Measurements from ENCODE around the gene CPNE4.
A peak's percentile ranks its signal among the peaks of the same experiment; 100 is the strongest.
"Not testable (repeated sequence)": the region's sequence is repeated elsewhere in the genome, so short reads cannot be mapped to it uniquely, and the experiment has no call there.

The CPNE4 gene

DNA sequence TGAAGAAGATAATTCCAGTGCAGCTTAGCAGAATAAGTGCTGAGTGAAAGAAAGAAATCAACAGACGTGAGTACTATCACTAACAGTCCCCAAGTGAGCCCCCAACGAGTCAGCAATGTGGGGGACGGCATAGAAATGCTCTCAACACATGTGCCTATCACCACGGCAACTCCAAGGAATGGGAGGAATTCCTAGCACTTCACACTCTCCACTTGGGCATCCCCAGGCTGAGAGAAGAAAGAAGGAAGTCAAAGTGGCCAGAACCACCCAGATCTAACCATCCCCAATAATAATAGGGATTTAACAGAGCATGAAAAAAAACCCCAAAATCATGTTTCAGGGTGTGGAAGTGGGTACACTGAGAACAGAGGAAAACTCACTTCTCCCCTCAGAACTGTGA lies 29.3 kb upstream of the CPNE4 start:
- no peak for DNase-seq (ENCODE audit: low spot score)
- CTCF ChIA-PET: no interaction called here

DNA sequence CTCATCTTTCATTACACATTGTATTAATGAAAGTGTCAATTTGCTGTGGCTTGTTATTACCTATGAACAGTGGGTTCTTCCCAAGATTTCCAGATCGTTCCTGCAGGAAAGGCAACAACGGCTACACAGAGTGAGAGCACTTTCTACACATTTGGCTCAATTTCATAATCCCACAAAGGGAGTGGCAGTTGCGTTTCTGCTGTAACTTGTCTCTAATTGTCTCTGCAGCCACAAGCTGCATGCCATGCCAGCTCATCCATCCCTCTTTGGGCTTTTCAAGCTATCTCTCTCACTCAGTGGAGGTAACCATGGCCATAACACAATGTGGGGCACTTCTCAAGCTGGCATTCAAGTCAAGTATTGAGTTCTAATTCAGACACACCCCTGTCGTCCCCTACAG lies 27.7 kb upstream of the CPNE4 start:
- TF ChIP-seq, protein P1, sequence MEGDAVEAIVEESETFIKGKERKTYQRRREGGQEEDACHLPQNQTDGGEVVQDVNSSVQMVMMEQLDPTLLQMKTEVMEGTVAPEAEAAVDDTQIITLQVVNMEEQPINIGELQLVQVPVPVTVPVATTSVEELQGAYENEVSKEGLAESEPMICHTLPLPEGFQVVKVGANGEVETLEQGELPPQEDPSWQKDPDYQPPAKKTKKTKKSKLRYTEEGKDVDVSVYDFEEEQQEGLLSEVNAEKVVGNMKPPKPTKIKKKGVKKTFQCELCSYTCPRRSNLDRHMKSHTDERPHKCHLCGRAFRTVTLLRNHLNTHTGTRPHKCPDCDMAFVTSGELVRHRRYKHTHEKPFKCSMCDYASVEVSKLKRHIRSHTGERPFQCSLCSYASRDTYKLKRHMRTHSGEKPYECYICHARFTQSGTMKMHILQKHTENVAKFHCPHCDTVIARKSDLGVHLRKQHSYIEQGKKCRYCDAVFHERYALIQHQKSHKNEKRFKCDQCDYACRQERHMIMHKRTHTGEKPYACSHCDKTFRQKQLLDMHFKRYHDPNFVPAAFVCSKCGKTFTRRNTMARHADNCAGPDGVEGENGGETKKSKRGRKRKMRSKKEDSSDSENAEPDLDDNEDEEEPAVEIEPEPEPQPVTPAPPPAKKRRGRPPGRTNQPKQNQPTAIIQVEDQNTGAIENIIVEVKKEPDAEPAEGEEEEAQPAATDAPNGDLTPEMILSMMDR (conservative IDR thresholded peaks at IDR 0.05; ENCODE audit: low read depth): no peak
- ChIA-PET CTCF (no interaction called here), POLR2A (ENCODE audit: low non-redundant PET) (no interaction called here)
- H3K27ac ChIP-seq: no peak overlapping the region
- peak; percentile 16 for DNase-seq (ENCODE audit: low spot score)

More for the DNA sequence above, 29.3 kb upstream of the CPNE4 start:
- no peak overlapping the region for H3K27ac ChIP-seq
- TF ChIP-seq, protein P1 (conservative IDR thresholded peaks at IDR 0.05; ENCODE audit: low read depth): no peak
- POLR2A ChIA-PET (ENCODE audit: low non-redundant PET): no interaction called here

DNA sequence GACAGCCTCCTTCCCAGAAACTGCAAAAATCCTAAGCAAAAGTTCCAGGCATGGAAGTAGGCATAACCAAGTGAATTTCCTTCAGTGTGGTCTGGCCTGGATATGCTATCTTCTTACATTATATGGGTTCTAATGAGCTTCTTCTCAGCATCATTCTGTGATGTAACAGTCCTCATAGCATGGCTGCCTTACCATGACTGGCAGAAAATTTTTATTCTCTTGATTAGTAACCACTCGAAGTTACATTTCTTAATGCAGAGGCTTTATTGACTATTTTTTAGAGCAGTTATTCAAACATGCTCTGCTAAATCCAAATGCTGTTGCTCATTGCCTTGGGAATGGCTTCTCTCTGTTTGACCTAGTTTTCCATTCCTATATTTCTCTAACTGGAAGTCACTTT lies 21.1 kb upstream of the CPNE4 start:
- CTCF ChIA-PET: no interaction called here
- DNase-seq (ENCODE audit: low spot score): no peak
- POLR2A ChIA-PET (ENCODE audit: low non-redundant PET): no interaction called here

DNA sequence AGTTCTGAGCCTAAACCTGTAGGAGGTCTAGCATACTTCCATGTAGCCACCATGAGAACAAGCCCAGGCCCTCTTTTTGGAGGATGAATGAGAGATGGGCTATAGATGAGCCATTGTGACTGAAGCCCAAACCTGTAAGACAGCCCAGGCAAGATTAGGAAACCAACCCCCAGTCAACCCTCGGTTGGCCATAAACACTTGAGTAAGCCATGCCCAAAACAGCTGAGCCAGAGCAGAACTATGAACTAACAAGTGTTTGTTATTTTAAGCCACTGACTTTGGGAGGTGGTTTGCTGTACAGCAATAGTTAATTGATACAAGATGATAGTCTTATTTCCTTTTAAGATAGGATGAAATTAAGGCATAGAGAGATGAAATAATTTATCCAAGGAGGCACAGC lies 12.4 kb upstream of the CPNE4 start:
- H3K27ac ChIP-seq: no peak overlapping the region
- ChIA-PET CTCF (interaction anchor here (1.0 kb wide), 1 partner anchor 9 kb away, joined by 4 read pairs; no protein-coding TSS in a partner anchor), POLR2A (ENCODE audit: low non-redundant PET) (no interaction called here)
- TF ChIP-seq, protein P1 (conservative IDR thresholded peaks at IDR 0.05; ENCODE audit: low read depth): no peak
- no peak for DNase-seq (ENCODE audit: low spot score)

More for the DNA sequence above, 21.1 kb upstream of the CPNE4 start:
- TF ChIP-seq, protein P1 (conservative IDR thresholded peaks at IDR 0.05; ENCODE audit: low read depth): no peak
- no peak overlapping the region for H3K27ac ChIP-seq

DNA sequence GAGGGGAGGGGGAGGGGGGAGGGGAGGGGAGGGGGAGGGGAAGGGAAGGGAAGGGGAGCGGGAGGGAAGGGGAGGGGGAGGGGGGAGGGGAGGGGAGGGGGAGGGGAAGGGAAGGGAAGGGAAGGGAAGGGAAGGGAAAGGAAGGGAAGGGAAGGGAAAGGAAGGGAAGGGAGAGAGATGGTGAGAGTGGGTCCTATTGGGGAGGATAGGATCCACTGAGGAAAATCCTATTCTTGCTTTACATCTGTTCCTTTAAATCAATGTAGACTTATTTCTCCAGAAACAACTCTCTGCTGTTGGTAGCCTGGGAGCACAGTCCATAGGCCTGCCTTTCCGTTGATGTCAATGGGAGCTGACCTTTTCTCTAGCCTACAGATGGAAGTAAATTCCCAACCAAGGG lies 10.1 kb upstream of the CPNE4 start:
- DNase-seq (ENCODE audit: low spot score); H3K27ac ChIP-seq; POLR2A ChIA-PET (ENCODE audit: low non-redundant PET); CTCF ChIA-PET: not testable (repeated sequence)

DNA sequence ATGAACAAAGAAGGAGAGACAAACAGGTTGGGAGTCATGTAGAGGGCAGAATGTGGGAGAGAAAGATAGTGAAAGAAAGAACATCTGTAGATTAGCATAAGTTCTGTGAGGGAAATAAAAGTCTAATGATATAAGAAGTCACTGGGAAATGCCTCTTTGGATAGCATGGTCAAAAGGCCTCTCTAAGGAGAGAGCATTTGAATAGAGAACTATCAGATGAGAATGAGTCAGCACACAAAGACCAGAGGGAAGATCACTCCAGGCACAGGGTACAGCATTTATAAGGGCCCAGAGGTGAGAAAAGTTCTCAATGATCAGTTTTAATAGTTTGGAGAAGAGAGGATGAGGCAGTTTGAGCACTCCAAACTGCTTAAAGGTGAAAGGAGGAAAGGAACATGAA lies 7.9 kb upstream of the CPNE4 start:
- ChIA-PET CTCF (no interaction called here), POLR2A (ENCODE audit: low non-redundant PET) (no interaction called here)
- no peak for DNase-seq (ENCODE audit: low spot score)
- no peak overlapping the region for H3K27ac ChIP-seq
- TF ChIP-seq, protein P1 (conservative IDR thresholded peaks at IDR 0.05; ENCODE audit: low read depth): no peak

DNA sequence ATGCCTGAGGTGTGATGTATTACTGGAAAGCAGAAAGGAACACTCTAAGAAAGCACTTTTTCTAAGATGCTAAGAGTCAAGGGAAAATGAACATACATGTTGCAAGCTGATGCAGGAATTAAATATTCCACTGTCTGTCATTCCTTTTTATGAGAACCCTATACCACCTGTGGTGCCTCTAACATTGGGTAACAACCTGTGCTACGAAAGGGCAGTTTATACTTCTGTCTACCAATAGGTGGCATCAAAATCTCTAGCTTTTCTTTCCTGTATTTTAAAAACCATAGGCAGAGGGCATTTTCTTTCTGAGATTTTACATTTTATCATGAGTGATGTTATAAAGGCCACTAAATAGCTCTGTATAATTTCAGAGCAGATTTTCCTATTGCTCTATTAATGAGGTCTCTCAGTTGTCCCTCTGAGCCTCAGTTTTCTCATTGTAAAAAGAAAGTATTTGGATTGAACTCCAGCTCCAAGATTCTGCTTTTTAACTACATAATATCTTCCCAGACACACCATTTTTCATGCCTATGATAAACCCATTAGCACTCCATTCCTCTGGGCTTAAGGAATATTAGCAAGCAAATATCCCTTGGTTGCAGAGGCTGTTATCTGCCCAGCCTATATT lies 3.5 kb upstream of the CPNE4 start:
- TF ChIP-seq, protein P1 (conservative IDR thresholded peaks at IDR 0.05; ENCODE audit: low read depth): peak; percentile 67
- peak; percentile 23 for DNase-seq (ENCODE audit: low spot score)
- ChIA-PET POLR2A (ENCODE audit: low non-redundant PET) (no interaction called here), CTCF (interaction anchor here (0.6 to 2.5 kb wide), 15 partner anchors 8 to 988 kb away, joined by 3 to 21 read pairs (median 4); no protein-coding TSS in a partner anchor)
- H3K27ac ChIP-seq: no peak overlapping the region

All from RWPE1 (cell line).